K562 (cell line): Measurements from ENCODE around the gene ADAMTSL2. TPM values are rescaled to one million over a fixed set of nuclear protein-coding genes. Genes with fewer than 3 reads are reported as not detected.

Experiments
- ADNP ChIP-seq: fragments of 200-800 bp; sonication (Bioruptor generic); IDR thresholded peaks from 2 replicates; pipeline ENCODE4 v1.6.1; 2016; ENCODE audit warnings: missing genetic modification characterization, missing compliant biosample characterization
- CBX8 ChIP-seq: fragments of 200-600 bp; sonication (generic); IDR thresholded peaks from 2 replicates; pipeline ENCODE4 v1.6.1; 2012; ENCODE audit warnings: borderline replicate concordance, mixed run types, low read depth, mild to moderate bottlenecking, moderate library complexity, mixed read lengths, low read length, control low read depth, inconsistent platforms; ENCODE audit not compliant: poor library complexity, severe bottlenecking; ENCODE audit errors: extremely low read depth
- EHMT2 ChIP-seq: fragments of 450-650 bp; IDR thresholded peaks from 2 replicates; pipeline ENCODE4 v1.6.1; 2018; ENCODE audit warnings: antibody characterized with exemption
- ETV5 ChIP-seq: sonication (generic); formaldehyde crosslinking; IDR thresholded peaks from 2 replicates; pipeline ENCODE4 v1.4.0; 2020; ENCODE audit warnings: low read depth, mild to moderate bottlenecking, missing genetic modification reagents
- KDM2B ChIP-seq: fragments of 250-450 bp; sonication (Bioruptor Pico); IDR thresholded peaks from 2 replicates; pipeline ENCODE4 v1.8.0; 2021; ENCODE audit warnings: mild to moderate bottlenecking, moderate library complexity
- KLF16 ChIP-seq: IDR thresholded peaks from 2 replicates; pipeline ENCODE4 v1.6.1; 2016; ENCODE audit warnings: antibody characterized with exemption
- NCOR1 ChIP-seq: fragments of 450-650 bp; IDR thresholded peaks from 2 replicates; pipeline ENCODE4 v1.6.1; 2016; ENCODE audit warnings: mild to moderate bottlenecking, moderate library complexity
- RFX1 ChIP-seq: fragments of 450-650 bp; IDR thresholded peaks from 2 replicates; pipeline ENCODE4 v1.6.1; 2016; ENCODE audit warnings: mild to moderate bottlenecking, moderate library complexity
- ZNF583 ChIP-seq: fragments of 250-450 bp; sonication (Bioruptor Pico); IDR thresholded peaks from 2 replicates; pipeline ENCODE4 v1.4.0; 2020
- polyA plus RNA-seq, 8 experiments: library from polyadenylated mRNA; depleted of rRNA in 4 of 8; stranded (reverse) in 5 of 8; unstranded in 3 of 8; fragments of >200 nt; fragmentation: Nextera tagmentation in 2 of 8; fragmentation: Illumina TruSeq in 1 of 8; extraction: Ambion mirVana in 2 of 8; extraction: Trizol in 1 of 8; gene quantifications; 2 replicates each; pipeline versions ENCODE4 v1.2.1 to v1.2.3, GENCODE V29; 2011 to 2014; ENCODE audit warnings: inconsistent platforms in 1 of 8, missing spikeins in 1 of 8
- total RNA-seq, 7 experiments: library from RNA; depleted of rRNA in 6 of 7; stranded (reverse); fragments of >200 nt in 6 of 7; fragmentation: Illumina TruSeq in 2 of 7; extraction: Trizol in 2 of 7; gene quantifications; 2 replicates each; pipeline versions ENCODE4 v1.2.1 to v1.2.3, GENCODE V29; 2011 to 2021; ENCODE audit warnings: low replicate concordance in 1 of 7
- TF ChIP-seq, protein P1 (sequence below): sonication (generic); formaldehyde crosslinking; IDR thresholded peaks from 2 replicates; pipeline ENCODE4 v1.5.0; 2020; ENCODE audit warnings: missing genetic modification reagents
- TF ChIP-seq, protein P2 (sequence below): conservative IDR thresholded peaks from 2 replicates; pipeline ENCODE4 v1.6.1; 2011; ENCODE audit warnings: low read depth, mild to moderate bottlenecking, low read length; ENCODE audit not compliant: control insufficient read depth
- TF ChIP-seq, protein P3 (sequence below), 2 experiments: IDR thresholded peaks; 2 replicates each; pipeline ENCODE4 v1.6.1; 2011; ENCODE audit warnings: borderline replicate concordance in 1 of 2, control low read depth in 1 of 2, low read depth in 1 of 2, low read length in 1 of 2, mild to moderate bottlenecking in 1 of 2, mixed read lengths in 1 of 2, moderate library complexity in 1 of 2; ENCODE audit not compliant: insufficient read depth in 1 of 2, insufficient read length in 1 of 2, poor library complexity in 1 of 2, severe bottlenecking in 1 of 2; ENCODE audit errors: extremely low read depth in 1 of 2
- TF ChIP-seq, protein P4 (sequence below): sonication (generic); formaldehyde crosslinking; IDR thresholded peaks from 2 replicates; pipeline ENCODE4 v1.9.0; 2022; ENCODE audit warnings: mild to moderate bottlenecking, missing genetic modification reagents
- TF ChIP-seq, protein P5 (sequence below): sonication (generic); formaldehyde crosslinking; IDR thresholded peaks from 2 replicates; pipeline ENCODE4 v1.8.0; 2022; ENCODE audit warnings: mild to moderate bottlenecking, missing genetic modification reagents
- TF ChIP-seq, protein P6 (sequence below): sonication (generic); formaldehyde crosslinking; IDR thresholded peaks from 2 replicates; pipeline ENCODE4 v1.9.0; 2022; ENCODE audit warnings: mild to moderate bottlenecking, missing genetic modification reagents

Gene ADAMTSL2
- total and polyA plus RNA-seq, 9 of the 15 experiments (the other 6 are each of a cell fraction or from before 2014, with no cell fraction given) = 0.04 TPM; not detected in 8

DNA sequence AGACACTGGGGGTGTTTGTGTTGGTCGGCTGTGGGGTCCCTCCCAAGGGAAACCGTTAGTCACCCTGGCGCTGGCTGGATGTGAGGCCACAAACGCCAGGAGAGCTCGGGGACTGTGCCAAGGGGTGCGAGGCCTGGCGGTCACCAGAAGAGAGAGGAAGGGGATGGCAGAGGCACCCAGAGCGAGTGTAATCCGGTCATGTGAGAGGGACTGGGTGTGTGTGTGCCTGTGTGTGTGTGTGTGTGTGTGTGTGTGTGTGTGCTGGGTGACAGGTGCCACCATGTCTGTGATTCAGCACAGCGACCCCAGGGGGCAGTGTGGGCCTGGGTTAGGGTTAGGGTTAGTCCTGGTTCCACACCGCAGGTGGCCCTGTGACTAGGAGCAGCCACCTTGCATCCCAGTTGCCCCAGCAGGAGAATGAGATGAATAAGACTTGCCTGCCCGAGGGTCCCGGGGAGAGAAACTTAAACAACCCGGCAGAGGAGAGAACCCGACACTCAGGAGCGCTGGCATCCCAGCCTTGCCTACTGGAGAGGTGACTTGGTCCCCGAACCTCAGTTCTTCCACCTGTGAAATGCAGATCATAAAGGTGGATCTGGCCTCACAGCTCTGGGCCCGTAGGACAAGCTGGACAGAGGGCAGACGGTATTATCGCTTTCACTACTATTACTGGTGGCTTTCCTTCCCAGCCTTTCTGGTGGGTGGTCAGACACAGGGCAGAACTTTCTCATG lies 1.4 kb upstream of the ADAMTSL2 start (continued):
- peak; percentile 56 for TF ChIP-seq EHMT2
- no peak for TF ChIP-seq ZNF583
- TF ChIP-seq ADNP = no peak
- TF ChIP-seq KDM2B = no peak
- no peak for TF ChIP-seq KLF16
- TF ChIP-seq, protein P1, sequence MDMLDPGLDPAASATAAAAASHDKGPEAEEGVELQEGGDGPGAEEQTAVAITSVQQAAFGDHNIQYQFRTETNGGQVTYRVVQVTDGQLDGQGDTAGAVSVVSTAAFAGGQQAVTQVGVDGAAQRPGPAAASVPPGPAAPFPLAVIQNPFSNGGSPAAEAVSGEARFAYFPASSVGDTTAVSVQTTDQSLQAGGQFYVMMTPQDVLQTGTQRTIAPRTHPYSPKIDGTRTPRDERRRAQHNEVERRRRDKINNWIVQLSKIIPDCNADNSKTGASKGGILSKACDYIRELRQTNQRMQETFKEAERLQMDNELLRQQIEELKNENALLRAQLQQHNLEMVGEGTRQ (CRISPR knock-in tag) = no peak
- TF ChIP-seq, protein P2, sequence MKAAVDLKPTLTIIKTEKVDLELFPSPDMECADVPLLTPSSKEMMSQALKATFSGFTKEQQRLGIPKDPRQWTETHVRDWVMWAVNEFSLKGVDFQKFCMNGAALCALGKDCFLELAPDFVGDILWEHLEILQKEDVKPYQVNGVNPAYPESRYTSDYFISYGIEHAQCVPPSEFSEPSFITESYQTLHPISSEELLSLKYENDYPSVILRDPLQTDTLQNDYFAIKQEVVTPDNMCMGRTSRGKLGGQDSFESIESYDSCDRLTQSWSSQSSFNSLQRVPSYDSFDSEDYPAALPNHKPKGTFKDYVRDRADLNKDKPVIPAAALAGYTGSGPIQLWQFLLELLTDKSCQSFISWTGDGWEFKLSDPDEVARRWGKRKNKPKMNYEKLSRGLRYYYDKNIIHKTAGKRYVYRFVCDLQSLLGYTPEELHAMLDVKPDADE = no peak
- TF ChIP-seq CBX8 = no peak
- TF ChIP-seq, protein P3, sequence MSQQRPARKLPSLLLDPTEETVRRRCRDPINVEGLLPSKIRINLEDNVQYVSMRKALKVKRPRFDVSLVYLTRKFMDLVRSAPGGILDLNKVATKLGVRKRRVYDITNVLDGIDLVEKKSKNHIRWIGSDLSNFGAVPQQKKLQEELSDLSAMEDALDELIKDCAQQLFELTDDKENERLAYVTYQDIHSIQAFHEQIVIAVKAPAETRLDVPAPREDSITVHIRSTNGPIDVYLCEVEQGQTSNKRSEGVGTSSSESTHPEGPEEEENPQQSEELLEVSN (IDR thresholded peaks at IDR 0.05; ENCODE audit: borderline replicate concordance in 1 of 2, extremely low read depth in 1 of 2, insufficient read depth in 1 of 2, insufficient read length in 1 of 2, low read depth in 1 of 2, low read length in 1 of 2, poor library complexity in 1 of 2, severe bottlenecking in 1 of 2) = no peak
- TF ChIP-seq NCOR1 = no peak
- TF ChIP-seq ETV5 (CRISPR knock-in tag) = no peak
- TF ChIP-seq, protein P4, sequence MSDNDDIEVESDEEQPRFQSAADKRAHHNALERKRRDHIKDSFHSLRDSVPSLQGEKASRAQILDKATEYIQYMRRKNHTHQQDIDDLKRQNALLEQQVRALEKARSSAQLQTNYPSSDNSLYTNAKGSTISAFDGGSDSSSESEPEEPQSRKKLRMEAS (CRISPR knock-in tag) = no peak
- TF ChIP-seq, protein P5, sequence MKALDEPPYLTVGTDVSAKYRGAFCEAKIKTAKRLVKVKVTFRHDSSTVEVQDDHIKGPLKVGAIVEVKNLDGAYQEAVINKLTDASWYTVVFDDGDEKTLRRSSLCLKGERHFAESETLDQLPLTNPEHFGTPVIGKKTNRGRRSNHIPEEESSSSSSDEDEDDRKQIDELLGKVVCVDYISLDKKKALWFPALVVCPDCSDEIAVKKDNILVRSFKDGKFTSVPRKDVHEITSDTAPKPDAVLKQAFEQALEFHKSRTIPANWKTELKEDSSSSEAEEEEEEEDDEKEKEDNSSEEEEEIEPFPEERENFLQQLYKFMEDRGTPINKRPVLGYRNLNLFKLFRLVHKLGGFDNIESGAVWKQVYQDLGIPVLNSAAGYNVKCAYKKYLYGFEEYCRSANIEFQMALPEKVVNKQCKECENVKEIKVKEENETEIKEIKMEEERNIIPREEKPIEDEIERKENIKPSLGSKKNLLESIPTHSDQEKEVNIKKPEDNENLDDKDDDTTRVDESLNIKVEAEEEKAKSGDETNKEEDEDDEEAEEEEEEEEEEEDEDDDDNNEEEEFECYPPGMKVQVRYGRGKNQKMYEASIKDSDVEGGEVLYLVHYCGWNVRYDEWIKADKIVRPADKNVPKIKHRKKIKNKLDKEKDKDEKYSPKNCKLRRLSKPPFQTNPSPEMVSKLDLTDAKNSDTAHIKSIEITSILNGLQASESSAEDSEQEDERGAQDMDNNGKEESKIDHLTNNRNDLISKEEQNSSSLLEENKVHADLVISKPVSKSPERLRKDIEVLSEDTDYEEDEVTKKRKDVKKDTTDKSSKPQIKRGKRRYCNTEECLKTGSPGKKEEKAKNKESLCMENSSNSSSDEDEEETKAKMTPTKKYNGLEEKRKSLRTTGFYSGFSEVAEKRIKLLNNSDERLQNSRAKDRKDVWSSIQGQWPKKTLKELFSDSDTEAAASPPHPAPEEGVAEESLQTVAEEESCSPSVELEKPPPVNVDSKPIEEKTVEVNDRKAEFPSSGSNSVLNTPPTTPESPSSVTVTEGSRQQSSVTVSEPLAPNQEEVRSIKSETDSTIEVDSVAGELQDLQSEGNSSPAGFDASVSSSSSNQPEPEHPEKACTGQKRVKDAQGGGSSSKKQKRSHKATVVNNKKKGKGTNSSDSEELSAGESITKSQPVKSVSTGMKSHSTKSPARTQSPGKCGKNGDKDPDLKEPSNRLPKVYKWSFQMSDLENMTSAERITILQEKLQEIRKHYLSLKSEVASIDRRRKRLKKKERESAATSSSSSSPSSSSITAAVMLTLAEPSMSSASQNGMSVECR (CRISPR knock-in tag) = no peak
- TF ChIP-seq, protein P6, sequence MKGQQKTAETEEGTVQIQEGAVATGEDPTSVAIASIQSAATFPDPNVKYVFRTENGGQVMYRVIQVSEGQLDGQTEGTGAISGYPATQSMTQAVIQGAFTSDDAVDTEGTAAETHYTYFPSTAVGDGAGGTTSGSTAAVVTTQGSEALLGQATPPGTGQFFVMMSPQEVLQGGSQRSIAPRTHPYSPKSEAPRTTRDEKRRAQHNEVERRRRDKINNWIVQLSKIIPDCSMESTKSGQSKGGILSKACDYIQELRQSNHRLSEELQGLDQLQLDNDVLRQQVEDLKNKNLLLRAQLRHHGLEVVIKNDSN = no peak
- no peak for TF ChIP-seq RFX1
